NCI-H748 (cell line): ENCODE data around the gene MIX23.
A peak's percentile ranks its signal among the peaks of the same experiment; 100 is the strongest.

ENCODE experiments used
- DNase-seq: peaks from one replicate; lab custom pipeline; 2025; ENCODE audit not compliant: unreplicated experiment; lab: John Stamatoyannopoulos, UW

MIX23 gene

GRCh38 chr3:122382888-122383666 is at the start of gene MIX23:
TSS of gene MIX23 (minus strand) at chr3:122383231. CDS start at chr3:122383224, 7 bp downstream.
- peak; percentile 86 for DNase-seq

GRCh38 chr3:122430371-122430770 is 47.3 kb upstream of the MIX23 start:
- DNase-seq = no peak

GRCh38 chr3:122427857-122428471 is 44.9 kb upstream of the MIX23 start:
- DNase-seq = no peak

GRCh38 chr3:122421836-122422235 is 38.8 kb upstream of the MIX23 start:
- DNase-seq = no peak

- DNase-seq = no peak
Observed at GRCh38 chr3:122421101-122421500, 38.1 kb upstream of the MIX23 start.

GRCh38 chr3:122416966-122417365 is 33.9 kb upstream of the MIX23 start:
- no peak for DNase-seq

- DNase-seq = no peak
Observed at GRCh38 chr3:122415762-122416654, 33.0 kb upstream of the MIX23 start, which contains the start of gene WDR5B. TSS of gene WDR5B (minus strand) at chr3:122416062. CDS start at chr3:122415528, 534 bp downstream.

- DNase-seq = no peak
Observed at GRCh38 chr3:122415104-122415744, 32.2 kb upstream of the MIX23 start.

- no peak for DNase-seq
Observed at GRCh38 chr3:122414391-122414790, 31.4 kb upstream of the MIX23 start.

- DNase-seq = no peak
Observed at GRCh38 chr3:122410639-122411038, 27.6 kb upstream of the MIX23 start.

GRCh38 chr3:122410111-122410510 is 27.1 kb upstream of the MIX23 start:
- no peak for DNase-seq

GRCh38 chr3:122409446-122409845 is 26.4 kb upstream of the MIX23 start:
- no peak for DNase-seq

GRCh38 chr3:122407946-122408345 is 24.9 kb upstream of the MIX23 start:
- DNase-seq = no peak

GRCh38 chr3:122406198-122406597 is 23.2 kb upstream of the MIX23 start:
- DNase-seq = no peak

GRCh38 chr3:122405015-122405414 is 22.0 kb upstream of the MIX23 start:
- DNase-seq = no peak

GRCh38 chr3:122403489-122403888 is 20.5 kb upstream of the MIX23 start:
- DNase-seq = no peak

GRCh38 chr3:122398920-122399319 is 15.9 kb upstream of the MIX23 start:
- DNase-seq = no peak

GRCh38 chr3:122397201-122397600 is 14.2 kb upstream of the MIX23 start:
- no peak for DNase-seq

GRCh38 chr3:122396511-122396910 is 13.5 kb upstream of the MIX23 start:
- DNase-seq = no peak

- DNase-seq = no peak
Observed at GRCh38 chr3:122395582-122395981, 12.6 kb upstream of the MIX23 start.

- no peak for DNase-seq
Observed at GRCh38 chr3:122394173-122394572, 11.1 kb upstream of the MIX23 start.
